Left ventricle myocardium superior (tissue), 1 donor: Measurements from ENCODE around the gene PMF1. TPM values are rescaled to one million over a fixed set of nuclear protein-coding genes. Genes with fewer than 3 reads are reported as not detected.

ENCODE experiments used
- ATAC-seq: fragments of 200-7000 bp; cut with Tn5 transposase; one replicate; pipeline ENCODE4 v1.9.1; 2020; ENCODE audit warnings: mild to moderate bottlenecking, moderate library complexity
- DNase-seq: peaks from one replicate; pipeline ENCODE4 v3.0.0-alpha.2; 2020
- intact Hi-C: fragments of 100-400 bp; cut with micrococcal nuclease; formaldehyde crosslinking; loops from one replicate; pipeline ENCODE4 v1.11.0; 2022
- total RNA-seq: library from RNA; stranded (reverse); fragmentation: NEBNext Ultra II Directional; extraction: Animal tissue kit (Norgen Biotek cat#: 25700); gene quantifications from one replicate; pipeline ENCODE4 v1.2.1, GENCODE V29; 2021
- donor health status: DM: no; HTN: yes; CAD: no; lungs with severe emphysema.

PMF1 gene
- total RNA-seq, 1 donor from 2014 or later = 65.1 TPM

DNA sequence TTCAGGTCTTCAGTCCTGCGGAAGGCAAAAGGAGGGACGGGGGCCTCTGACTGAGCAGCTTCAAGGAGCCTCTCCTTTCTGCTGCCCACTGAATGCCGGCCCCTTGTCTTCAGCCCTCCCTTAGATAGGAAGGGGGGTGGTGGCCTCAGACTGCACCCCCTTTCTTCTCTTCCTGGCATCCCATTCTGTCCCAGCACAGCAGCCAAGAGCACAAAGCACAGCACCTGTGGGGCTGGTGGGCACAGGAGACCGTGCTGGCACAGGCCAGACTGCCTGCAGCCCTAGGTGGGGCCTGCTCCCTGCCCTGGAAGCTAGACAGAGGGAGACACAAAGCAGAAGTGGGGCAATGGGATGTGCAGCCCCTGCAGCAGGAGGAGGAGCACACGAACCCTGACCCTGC is 36.8 kb downstream of the PMF1 start:
- DNase-seq (no peak), ATAC-seq (no peak)
- intact Hi-C loops = no loop called here

- intact Hi-C loops = no loop called here
- DNase-seq = no peak
- ATAC-seq = peak; percentile 30
Observed at GRCh38 chr1:156251527-156251926, 38.7 kb downstream of the PMF1 start.

DNA sequence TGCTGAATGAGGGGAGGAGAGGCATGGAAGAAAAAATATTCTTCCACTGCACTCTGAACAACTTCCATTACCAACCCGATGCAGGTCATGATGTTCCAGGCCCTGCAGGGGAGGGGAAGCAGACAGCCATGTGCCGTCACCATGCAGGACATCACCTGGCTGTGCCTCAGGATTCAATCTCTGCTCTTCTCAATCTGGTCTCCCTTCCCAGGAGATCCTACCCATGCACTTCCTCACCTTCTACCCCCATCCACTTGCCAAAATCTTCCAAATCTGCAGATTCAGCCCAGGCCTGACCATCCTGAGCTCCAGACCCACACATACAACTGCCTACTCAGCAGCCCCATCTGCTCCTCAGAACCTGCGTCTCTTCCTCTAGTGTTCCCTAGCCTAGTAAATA is 40.8 kb downstream of the PMF1 start:
- DNase-seq (no peak), ATAC-seq (no peak)
- intact Hi-C loops = no loop called here

GRCh38 chr1:156257711-156258110 is 44.9 kb downstream of the PMF1 start:
- no peak for DNase-seq
- intact Hi-C loops = no loop called here
- no peak for ATAC-seq

- DNase-seq (no peak), ATAC-seq (no peak)
- intact Hi-C loops = no loop called here
Observed at GRCh38 chr1:156258859-156259258, 46.1 kb downstream of the PMF1 start.

- ATAC-seq = no peak
- intact Hi-C loops = no loop called here
- DNase-seq = no peak
Observed at GRCh38 chr1:156259805-156260204, 47.0 kb downstream of the PMF1 start.

- intact Hi-C loops = no loop called here
Observed at GRCh38 chr1:156260896-156261295, 48.1 kb downstream of the PMF1 start.

DNA sequence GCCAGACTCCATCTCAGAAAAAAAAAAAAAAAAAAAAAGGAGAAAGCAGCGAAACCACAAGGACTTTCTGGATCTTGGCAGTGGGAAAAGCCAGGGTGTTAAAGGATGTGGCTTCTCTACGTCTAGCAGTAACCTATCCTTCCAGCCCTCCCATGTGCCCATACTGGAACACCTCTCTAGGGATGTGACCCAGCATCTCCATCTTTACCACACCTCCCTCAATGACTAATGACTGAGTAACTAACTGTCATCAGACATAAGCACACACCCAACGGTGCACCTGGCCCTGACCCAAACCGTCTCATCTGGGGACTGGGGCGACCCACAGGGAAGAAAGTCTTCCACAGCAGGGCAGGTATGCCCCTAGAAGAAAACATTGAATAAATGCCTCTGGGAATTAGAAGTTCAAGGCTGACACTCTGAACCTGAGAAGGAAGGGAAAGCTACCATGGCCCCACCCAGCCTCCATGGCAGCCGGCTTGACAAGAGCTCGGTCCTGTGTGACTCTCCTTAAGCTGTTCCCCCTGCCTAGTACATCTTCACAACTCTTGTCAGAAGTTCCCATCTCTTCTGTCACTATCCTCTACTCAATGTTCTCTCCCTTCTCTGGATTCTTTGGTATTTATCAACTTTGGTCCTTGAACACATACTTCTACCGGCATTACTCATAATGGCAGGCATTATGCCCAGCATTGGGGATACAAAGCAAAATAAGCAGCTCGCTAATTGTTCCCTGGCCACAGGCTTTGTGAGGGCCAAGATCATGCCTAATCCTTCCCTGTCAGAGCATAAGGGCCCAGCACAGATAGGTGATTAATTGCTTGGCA is 49.9 kb downstream of the PMF1 start:
- DNase-seq (no peak), ATAC-seq (no peak)
- intact Hi-C loops = no loop called here

More at GRCh38 chr1:156260896-156261295, 48.1 kb downstream of the PMF1 start:
- ATAC-seq = no peak
- DNase-seq = no peak

GRCh38 chr1:156263288-156263655 is 50.5 kb downstream of the PMF1 start:
- DNase-seq = no peak
- intact Hi-C loops = no loop called here
- ATAC-seq = no peak

DNA sequence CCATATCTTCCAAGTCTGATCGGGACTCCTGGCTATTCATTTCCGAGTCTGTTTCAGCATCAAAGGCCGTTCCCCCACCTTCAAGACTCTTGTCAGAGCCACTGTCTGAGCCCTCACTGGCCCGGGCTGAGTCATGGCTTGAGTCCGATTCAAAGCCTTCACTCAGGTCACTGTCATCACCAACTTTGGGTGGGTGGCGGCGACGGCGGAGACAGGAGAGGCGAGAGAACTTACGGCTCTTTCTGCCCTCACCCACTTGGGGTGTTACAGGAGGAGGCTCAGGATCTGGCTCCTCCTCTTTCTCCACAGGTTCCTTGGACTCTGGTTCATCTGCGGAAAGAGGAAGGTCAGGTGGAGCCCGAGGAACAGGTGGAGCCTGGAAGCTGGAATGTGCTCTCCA is 53.2 kb downstream of the PMF1 start:
- intact Hi-C loops = no loop called here
- no peak for DNase-seq
- ATAC-seq = peak; percentile 10

- intact Hi-C loops = no loop called here
- no peak for ATAC-seq
- DNase-seq = no peak
Observed at GRCh38 chr1:156268336-156268735, 55.5 kb downstream of the PMF1 start.

DNA sequence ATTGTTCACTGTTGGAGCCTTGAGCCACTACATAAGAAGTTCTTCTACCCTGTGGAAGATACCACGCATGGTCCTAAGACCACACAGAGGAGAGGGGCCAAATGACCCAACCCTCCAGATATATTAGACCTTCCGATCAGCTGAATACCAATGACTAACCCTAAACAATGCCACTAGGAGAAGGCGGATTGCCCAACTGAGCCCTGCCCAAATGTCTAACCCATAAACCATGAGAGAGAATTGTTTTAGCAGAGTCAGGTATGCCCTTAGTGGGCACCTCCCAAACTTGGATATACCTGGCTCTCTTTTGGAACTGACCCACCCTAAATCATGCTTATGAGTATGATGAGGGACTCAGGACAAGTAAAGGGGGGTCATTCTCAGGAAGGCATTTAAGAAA is 57.5 kb downstream of the PMF1 start:
- ATAC-seq = no peak
- intact Hi-C loops = no loop called here
- no peak for DNase-seq

DNA sequence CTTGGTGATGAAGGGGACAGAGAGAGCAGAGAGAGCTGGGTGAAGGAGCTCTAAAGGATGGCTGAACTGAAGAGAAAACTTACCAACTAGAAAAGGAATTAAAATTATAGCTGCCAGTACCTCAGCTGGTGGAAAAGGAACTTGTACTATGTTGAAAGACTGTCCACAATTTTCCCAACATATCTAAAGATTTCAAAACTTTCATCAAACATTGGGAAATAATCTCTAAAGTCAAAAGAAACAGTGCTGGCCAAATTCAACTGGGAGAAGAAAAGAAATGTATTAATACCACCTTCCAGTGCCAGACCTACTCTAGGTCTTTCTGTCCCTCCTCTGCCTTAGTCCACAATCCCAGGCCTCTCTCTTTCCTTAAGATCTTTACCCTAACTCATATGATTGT is 63.7 kb downstream of the PMF1 start:
- DNase-seq (no peak), ATAC-seq (no peak)
- intact Hi-C loops = no loop called here

DNA sequence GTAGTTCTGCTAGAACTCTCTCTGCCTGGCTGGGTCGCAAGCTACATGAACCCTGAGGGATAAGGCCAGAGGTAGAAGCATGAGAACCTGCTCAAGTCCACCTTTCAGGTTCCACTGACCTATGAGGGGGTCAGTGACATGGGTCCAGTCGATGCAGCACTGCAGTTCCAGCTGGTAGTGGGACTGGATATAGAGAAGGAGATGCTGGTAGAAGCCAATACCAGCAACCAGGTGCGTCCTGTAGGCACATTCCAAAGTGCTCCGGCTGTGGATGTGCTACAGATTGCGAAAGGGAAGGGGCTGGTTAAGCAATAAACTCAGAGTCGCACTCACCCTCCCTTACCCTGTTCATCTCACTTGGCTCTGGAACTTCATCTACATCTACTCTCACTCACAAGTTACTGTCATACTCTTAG is 64.2 kb downstream of the PMF1 start:
- intact Hi-C loops = no loop called here
- no peak for ATAC-seq
- DNase-seq = no peak

DNA sequence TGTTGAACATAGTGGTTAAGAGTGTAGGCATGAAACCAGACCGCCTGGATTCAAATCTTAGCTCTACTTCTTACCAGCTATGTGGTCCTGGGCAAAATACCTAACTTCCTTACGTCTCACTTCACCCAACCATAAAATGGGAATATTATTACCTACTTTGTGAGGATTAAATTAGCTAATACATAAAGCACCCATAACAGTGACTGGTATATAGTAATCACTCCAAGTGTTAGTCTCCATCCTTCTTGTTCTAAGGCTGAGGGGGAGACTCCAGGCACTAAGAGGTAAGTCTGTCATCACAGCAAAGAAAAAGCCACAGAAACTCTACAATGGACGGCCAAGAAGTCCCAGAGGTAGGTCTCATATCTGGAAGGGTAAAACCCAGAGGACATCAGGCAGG is 67.0 kb downstream of the PMF1 start:
- intact Hi-C loops = no loop called here
- no peak for ATAC-seq

DNA sequence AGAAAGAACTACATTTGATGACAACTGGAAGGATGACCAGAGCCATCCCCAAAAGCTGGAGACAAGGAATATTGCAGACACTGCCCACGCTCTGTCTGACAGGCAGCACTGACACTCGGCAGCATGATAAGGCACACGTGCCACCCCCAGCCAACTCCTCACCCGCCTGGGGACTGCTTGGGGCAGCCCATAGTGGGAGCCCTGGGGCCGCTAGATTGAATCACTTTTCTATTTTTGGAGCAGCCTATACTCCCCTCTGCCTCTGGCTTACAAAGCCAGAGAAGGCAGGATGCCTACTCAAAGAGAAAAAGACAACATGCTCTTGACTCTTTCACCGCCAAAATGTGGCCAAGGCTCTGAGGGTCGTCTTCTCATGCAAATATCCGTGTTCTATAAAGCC is 68.5 kb downstream of the PMF1 start:
- peak; percentile 82 for ATAC-seq
- intact Hi-C loops = no loop called here
- peak; percentile 77 for DNase-seq

More for the DNA sequence above, 67.0 kb downstream of the PMF1 start:
- no peak for DNase-seq

DNA sequence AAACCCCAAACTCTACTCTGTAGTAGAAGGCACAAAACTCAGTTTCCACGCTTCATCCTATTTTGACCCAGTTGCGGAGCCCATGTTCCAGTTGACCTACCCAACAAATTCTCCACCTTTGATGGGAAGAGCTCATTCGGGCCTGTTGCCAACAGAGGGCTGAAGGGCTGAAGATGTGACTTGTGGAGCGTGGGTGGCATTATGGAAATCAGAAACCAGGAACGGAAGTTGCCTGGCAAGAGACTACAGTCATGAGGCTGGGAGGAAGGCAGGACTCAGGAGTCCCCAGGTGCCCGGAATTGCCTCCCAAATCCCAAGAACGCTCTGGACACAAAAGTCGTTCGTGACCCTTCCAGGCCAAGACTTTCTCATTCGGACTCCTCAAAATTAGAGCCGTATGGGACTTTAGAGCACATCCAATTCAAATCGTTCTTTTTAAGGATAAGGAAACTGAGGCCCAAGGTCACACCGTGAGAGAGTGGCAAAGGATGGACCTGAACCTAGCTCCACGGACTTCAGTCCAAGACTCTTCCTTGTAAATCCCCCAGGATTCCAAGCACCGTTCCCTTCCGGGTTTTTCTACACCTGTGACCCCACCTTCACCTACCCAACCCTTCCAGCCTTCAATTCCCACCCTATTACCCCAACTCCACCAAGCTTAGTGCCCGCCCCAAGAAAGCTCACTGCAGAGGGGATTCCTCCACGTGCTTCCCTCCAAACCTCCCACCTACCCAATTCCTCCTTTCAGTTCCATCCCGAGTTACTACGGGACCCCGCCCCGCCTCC is 69.1 kb downstream of the PMF1 start:
- ATAC-seq = peak; percentile 7
- intact Hi-C loops = no loop called here
- DNase-seq = no peak

- ATAC-seq (peak; percentile 89), DNase-seq (peak; percentile 97)
- intact Hi-C loops = no loop called here
Observed at GRCh38 chr1:156282479-156283222, 69.8 kb downstream of the PMF1 start, which contains the start of gene SMG5. SMG5 (minus strand) TSS chr1:156282825; CDS start chr1:156282680, 145 bp downstream.

GRCh38 chr1:156283521-156283920 is 70.7 kb downstream of the PMF1 start:
- ATAC-seq (no peak), DNase-seq (no peak)
- intact Hi-C loops = no loop called here

DNA sequence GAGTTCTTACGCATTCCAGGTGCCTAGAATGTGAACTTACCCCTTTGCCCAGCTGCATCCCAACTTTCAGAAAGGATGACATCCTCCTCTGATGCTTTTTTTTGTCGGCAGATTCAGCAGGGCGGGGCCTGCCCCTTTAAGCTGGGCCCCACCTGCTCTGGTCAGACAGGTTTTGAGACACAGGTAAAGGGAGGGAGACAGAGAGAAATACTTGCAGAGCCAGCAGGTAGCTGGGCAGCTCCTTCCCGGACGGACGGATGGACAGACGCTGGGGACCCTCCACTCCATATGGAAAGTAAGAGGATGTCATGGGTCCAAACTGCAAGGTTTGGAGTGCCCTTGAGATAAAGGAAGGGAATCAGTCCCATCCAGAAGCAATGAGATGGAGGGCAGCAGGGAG is 71.3 kb downstream of the PMF1 start, which contains the start of gene TMEM79:
Gene TMEM79, plus strand, starts transcription at position 214 of the 400 bp plus-strand sequence. CDS start 902 bp downstream, outside the sequence.
- DNase-seq (no peak), ATAC-seq (no peak)
- intact Hi-C loops = no loop called here
